ENCODE data around the gene GRAMD4. TPM values are rescaled to one million over a fixed set of nuclear protein-coding genes. Genes with fewer than 3 reads are reported as not detected.

GRAMD4 gene
- polyA plus RNA-seq, 4 donors, result 30.5 to 64.9 (median 40.9) TPM

- 77 to 86% (median 83%) methylated on average over 18 of the region's 18 CpGs for WGBS, 3 donors
- no peak for FAIRE-seq
These were observed 21.3 kb upstream of the GRAMD4 start for GRCh38 chr22:46598737-46599424.

GRCh38 chr22:46600273-46600796, 19.9 kb upstream of the GRAMD4 start:
- FAIRE-seq, result no peak
- Histone ChIP-seq H3K9me3 (ENCODE audit: control insufficient read depth in 2 of 2, insufficient read depth in 1 of 2, low read depth in 1 of 2, low read length in 1 of 2) (peaks cover 0 to 3% of the 10 kb centered on the region in 2 donors), H3K27ac (ENCODE audit: low read depth in 1 of 3, low read length in 2 of 3) (no peak overlapping the region), H3K4me1 (ENCODE audit: control insufficient read depth in 3 of 3, insufficient read depth in 2 of 3, low read depth in 1 of 3, low read length in 2 of 3) (peaks cover 0 to 23% (median 0%) of the 10 kb centered on the region in 3 donors), H3K4me3 (ENCODE audit: low read depth in 1 of 3, low read length in 3 of 3) (no peak overlapping the region), H3K36me3 (ENCODE audit: control insufficient read depth in 3 of 3, insufficient read depth in 2 of 3, low read depth in 1 of 3, low read length in 3 of 3) (peaks cover 0 to 22% (median 0%) of the 10 kb centered on the region in 3 donors), H3K27me3 (ENCODE audit: control insufficient read depth in 3 of 3, insufficient read depth in 3 of 3, low read length in 3 of 3) (no peaks in the 10 kb centered on the region)
- 62 to 85% (median 74%) methylated on average over 15 of the region's 15 CpGs for WGBS, 3 donors
- DNase-seq, result no peak

More at GRCh38 chr22:46598737-46599424, 21.3 kb upstream of the GRAMD4 start:
- DNase-seq, result peak in 1 of 2 donors; percentile 51
- H3K27ac ChIP-seq (ENCODE audit: low read depth in 1 of 3, low read length in 2 of 3), result peak overlapping the region in 2 of 3 donors; percentile 13 to 45
- H3K27me3 ChIP-seq (ENCODE audit: control insufficient read depth in 3 of 3, insufficient read depth in 3 of 3, low read length in 3 of 3), result no peaks in the 10 kb centered on the region
- H3K4me3 ChIP-seq (ENCODE audit: low read depth in 1 of 3, low read length in 3 of 3), result no peak overlapping the region
- H3K4me1 ChIP-seq (ENCODE audit: control insufficient read depth in 3 of 3, insufficient read depth in 2 of 3, low read depth in 1 of 3, low read length in 2 of 3), result peaks cover 0 to 23% (median 1%) of the 10 kb centered on the region in 3 donors
- H3K9me3 ChIP-seq (ENCODE audit: control insufficient read depth in 2 of 2, insufficient read depth in 1 of 2, low read depth in 1 of 2, low read length in 1 of 2), result no peaks in the 10 kb centered on the region
- H3K36me3 ChIP-seq (ENCODE audit: control insufficient read depth in 3 of 3, insufficient read depth in 2 of 3, low read depth in 1 of 3, low read length in 3 of 3), result peaks cover 0 to 29% (median 0%) of the 10 kb centered on the region in 3 donors

GRCh38 chr22:46602025-46602424, 18.2 kb upstream of the GRAMD4 start:
- no peaks in the 10 kb centered on the region for H3K27me3 ChIP-seq (ENCODE audit: control insufficient read depth in 3 of 3, insufficient read depth in 3 of 3, low read length in 3 of 3)
- peaks cover 0 to 12% (median 0%) of the 10 kb centered on the region in 3 donors for H3K36me3 ChIP-seq (ENCODE audit: control insufficient read depth in 3 of 3, insufficient read depth in 2 of 3, low read depth in 1 of 3, low read length in 3 of 3)
- H3K4me3 ChIP-seq (ENCODE audit: low read depth in 1 of 3, low read length in 3 of 3), result no peak overlapping the region
- DNase-seq, result no peak
- peaks cover 0 to 9% (median 0%) of the 10 kb centered on the region in 3 donors for H3K4me1 ChIP-seq (ENCODE audit: control insufficient read depth in 3 of 3, insufficient read depth in 2 of 3, low read depth in 1 of 3, low read length in 2 of 3)
- no peak for FAIRE-seq
- H3K27ac ChIP-seq (ENCODE audit: low read depth in 1 of 3, low read length in 2 of 3), result peak overlapping the region in 1 of 3 donors; percentile 43
- 90 to 95% (median 94%) methylated on average over 15 of the region's 15 CpGs for WGBS, 3 donors
- H3K9me3 ChIP-seq (ENCODE audit: control insufficient read depth in 2 of 2, insufficient read depth in 1 of 2, low read depth in 1 of 2, low read length in 1 of 2), result peaks cover 0 to 3% of the 10 kb centered on the region in 2 donors

GRCh38 chr22:46604306-46604690, 15.9 kb upstream of the GRAMD4 start:
- DNase-seq, result peak in 1 of 2 donors; percentile 35
- Histone ChIP-seq H3K27me3 (ENCODE audit: control insufficient read depth in 3 of 3, insufficient read depth in 3 of 3, low read length in 3 of 3) (no peaks in the 10 kb centered on the region), H3K27ac (ENCODE audit: low read depth in 1 of 3, low read length in 2 of 3) (no peak overlapping the region), H3K4me1 (ENCODE audit: control insufficient read depth in 3 of 3, insufficient read depth in 2 of 3, low read depth in 1 of 3, low read length in 2 of 3) (peaks cover 0 to 4% (median 1%) of the 10 kb centered on the region in 3 donors), H3K36me3 (ENCODE audit: control insufficient read depth in 3 of 3, insufficient read depth in 2 of 3, low read depth in 1 of 3, low read length in 3 of 3) (peaks cover 0 to 20% (median 0%) of the 10 kb centered on the region in 3 donors), H3K9me3 (ENCODE audit: control insufficient read depth in 2 of 2, insufficient read depth in 1 of 2, low read depth in 1 of 2, low read length in 1 of 2) (peaks cover 0 to 3% of the 10 kb centered on the region in 2 donors), H3K4me3 (ENCODE audit: low read depth in 1 of 3, low read length in 3 of 3) (no peak overlapping the region)
- 47 to 85% (median 55%) methylated on average over 8 of the region's 8 CpGs for WGBS, 3 donors
- FAIRE-seq, result no peak

- no peak for DNase-seq
- peaks cover 0 to 21% (median 0%) of the 10 kb centered on the region in 3 donors for H3K36me3 ChIP-seq (ENCODE audit: control insufficient read depth in 3 of 3, insufficient read depth in 2 of 3, low read depth in 1 of 3, low read length in 3 of 3)
- H3K27ac ChIP-seq (ENCODE audit: low read depth in 1 of 3, low read length in 2 of 3), result no peak overlapping the region
- H3K9me3 ChIP-seq (ENCODE audit: control insufficient read depth in 2 of 2, insufficient read depth in 1 of 2, low read depth in 1 of 2, low read length in 1 of 2), result peaks cover 0 to 3% of the 10 kb centered on the region in 2 donors
- no peak for FAIRE-seq
- no peak overlapping the region for H3K4me3 ChIP-seq (ENCODE audit: low read depth in 1 of 3, low read length in 3 of 3)
- 97 to 98% (median 97%) methylated on average over 6 of the region's 6 CpGs for WGBS, 3 donors
- H3K27me3 ChIP-seq (ENCODE audit: control insufficient read depth in 3 of 3, insufficient read depth in 3 of 3, low read length in 3 of 3), result no peaks in the 10 kb centered on the region
- H3K4me1 ChIP-seq (ENCODE audit: control insufficient read depth in 3 of 3, insufficient read depth in 2 of 3, low read depth in 1 of 3, low read length in 2 of 3), result peaks cover 2 to 10% (median 3%) of the 10 kb centered on the region in 3 donors
These were observed 15.1 kb upstream of the GRAMD4 start for GRCh38 chr22:46605117-46605516.

GRCh38 chr22:46606886-46607285, 13.3 kb upstream of the GRAMD4 start:
- no peak overlapping the region for H3K27ac ChIP-seq (ENCODE audit: low read depth in 1 of 3, low read length in 2 of 3)
- DNase-seq (no peak), FAIRE-seq (no peak)
- H3K4me3 ChIP-seq (ENCODE audit: low read depth in 1 of 3, low read length in 3 of 3), result no peak overlapping the region
- peaks cover 0 to 3% of the 10 kb centered on the region in 2 donors for H3K9me3 ChIP-seq (ENCODE audit: control insufficient read depth in 2 of 2, insufficient read depth in 1 of 2, low read depth in 1 of 2, low read length in 1 of 2)
- no peaks in the 10 kb centered on the region for H3K27me3 ChIP-seq (ENCODE audit: control insufficient read depth in 3 of 3, insufficient read depth in 3 of 3, low read length in 3 of 3)
- peaks cover 0 to 26% (median 0%) of the 10 kb centered on the region in 3 donors for H3K36me3 ChIP-seq (ENCODE audit: control insufficient read depth in 3 of 3, insufficient read depth in 2 of 3, low read depth in 1 of 3, low read length in 3 of 3)
- 68 to 83% (median 81%) methylated on average over 9 of the region's 9 CpGs for WGBS, 3 donors
- H3K4me1 ChIP-seq (ENCODE audit: control insufficient read depth in 3 of 3, insufficient read depth in 2 of 3, low read depth in 1 of 3, low read length in 2 of 3), result peaks cover 2 to 10% (median 3%) of the 10 kb centered on the region in 3 donors

- H3K4me3 ChIP-seq (ENCODE audit: low read depth in 1 of 3, low read length in 3 of 3), result no peak overlapping the region
- peaks cover 0 to 27% (median 0%) of the 10 kb centered on the region in 3 donors for H3K36me3 ChIP-seq (ENCODE audit: control insufficient read depth in 3 of 3, insufficient read depth in 2 of 3, low read depth in 1 of 3, low read length in 3 of 3)
- FAIRE-seq, result no peak
- H3K9me3 ChIP-seq (ENCODE audit: control insufficient read depth in 2 of 2, insufficient read depth in 1 of 2, low read depth in 1 of 2, low read length in 1 of 2), result peaks cover 0 to 3% of the 10 kb centered on the region in 2 donors
- no peak for DNase-seq
- peaks cover 2 to 16% (median 3%) of the 10 kb centered on the region in 3 donors for H3K4me1 ChIP-seq (ENCODE audit: control insufficient read depth in 3 of 3, insufficient read depth in 2 of 3, low read depth in 1 of 3, low read length in 2 of 3)
- no peak overlapping the region for H3K27ac ChIP-seq (ENCODE audit: low read depth in 1 of 3, low read length in 2 of 3)
- WGBS, 3 donors, result 85 to 90% (median 89%) methylated on average over 27 of the region's 27 CpGs
- H3K27me3 ChIP-seq (ENCODE audit: control insufficient read depth in 3 of 3, insufficient read depth in 3 of 3, low read length in 3 of 3), result no peaks in the 10 kb centered on the region
These were observed 12.6 kb upstream of the GRAMD4 start for GRCh38 chr22:46607483-46608114.

- peaks cover 6 to 32% (median 11%) of the 10 kb centered on the region in 3 donors for H3K4me1 ChIP-seq (ENCODE audit: control insufficient read depth in 3 of 3, insufficient read depth in 2 of 3, low read depth in 1 of 3, low read length in 2 of 3)
- WGBS, 3 donors, result 79 to 86% (median 82%) methylated on average over 17 of the region's 17 CpGs
- H3K27me3 ChIP-seq (ENCODE audit: control insufficient read depth in 3 of 3, insufficient read depth in 3 of 3, low read length in 3 of 3), result no peaks in the 10 kb centered on the region
- FAIRE-seq (no peak), DNase-seq (peak in 1 of 2 donors; percentile 35)
- H3K9me3 ChIP-seq (ENCODE audit: control insufficient read depth in 2 of 2, insufficient read depth in 1 of 2, low read depth in 1 of 2, low read length in 1 of 2), result peaks cover 0 to 3% of the 10 kb centered on the region in 2 donors
- H3K27ac ChIP-seq (ENCODE audit: low read depth in 1 of 3, low read length in 2 of 3), result peak overlapping the region in 1 of 3 donors; percentile 23
- peaks cover 0 to 27% (median 0%) of the 10 kb centered on the region in 3 donors for H3K36me3 ChIP-seq (ENCODE audit: control insufficient read depth in 3 of 3, insufficient read depth in 2 of 3, low read depth in 1 of 3, low read length in 3 of 3)
- H3K4me3 ChIP-seq (ENCODE audit: low read depth in 1 of 3, low read length in 3 of 3), result no peak overlapping the region
These were observed 11.0 kb upstream of the GRAMD4 start for GRCh38 chr22:46609175-46609690.

All from small intestine (tissue), 7 donors.